Brain microvascular endothelial cell (primary cell): Measurements from ENCODE around the gene ZNF326.
A peak's percentile ranks its signal among the peaks of the same experiment; 100 is the strongest.
"Not testable (repeated sequence)": the region's sequence is repeated elsewhere in the genome, so short reads cannot be mapped to it uniquely, and the experiment has no call there.

Experiments
- DNase-seq: peaks from one replicate; pipeline ENCODE4 v3.0.0-alpha.2; 2020
- H3K27ac ChIP-seq: fragments of 250-450 bp; sonication (Bioruptor Pico); 2 replicates; pipeline ENCODE4 v1.5.1; 2020; ENCODE audit warnings: mild to moderate bottlenecking, moderate library complexity
- H3K27me3 ChIP-seq: fragments of 250-450 bp; sonication (Bioruptor Pico); replicated peaks from 2 replicates; pipeline ENCODE4 v1.5.1; 2020; ENCODE audit warnings: mild to moderate bottlenecking
- H3K36me3 ChIP-seq: fragments of 250-450 bp; sonication (Bioruptor Pico); replicated peaks from 2 replicates; pipeline ENCODE4 v1.5.1; 2020; ENCODE audit warnings: mild to moderate bottlenecking
- H3K4me3 ChIP-seq: 2 replicates; pipeline ENCODE4 v1.5.1; 2011; ENCODE audit warnings: low read depth, mild to moderate bottlenecking, control low read depth, low read length, moderate library complexity
- CTCF ChIP-seq: IDR thresholded peaks from 2 replicates; pipeline ENCODE4 v1.5.1; 2011; ENCODE audit warnings: low read depth, mild to moderate bottlenecking, moderate library complexity, low read length, control low read depth, inconsistent platforms; ENCODE audit errors: missing control alignments
- in situ Hi-C: cut with HindIII; loops from 2 replicates; pipeline ENCODE4 v1.10.0; 2017; ENCODE audit warnings: low sequenced_read_pairs, low pct_ligation_motif_present

Gene ZNF326

GRCh38 chr1:89980605-89981004 lies 14.3 kb upstream of the ZNF326 start:
- no peaks in the 10 kb centered on the region for H3K27me3 ChIP-seq
- in situ Hi-C loops: loop anchor here (25.0 kb wide), 1 partner anchor 168 kb away; the partner anchor contains the start of gene LRRC8D
- TF ChIP-seq CTCF: no peak
- H3K4me3 ChIP-seq: no peak overlapping the region
- no peaks in the 10 kb centered on the region for H3K36me3 ChIP-seq
- DNase-seq: no peak
- no peak overlapping the region for H3K27ac ChIP-seq

GRCh38 chr1:89982846-89983245 lies 12.1 kb upstream of the ZNF326 start:
- in situ Hi-C loops: loop anchor here (25.0 kb wide), 1 partner anchor 171 kb away; the partner anchor contains the start of gene LRRC8D
- H3K27ac ChIP-seq, DNase-seq, H3K27me3 ChIP-seq, H3K36me3 ChIP-seq, H3K4me3 ChIP-seq: not testable (repeated sequence)

- H3K27ac ChIP-seq, H3K4me3 ChIP-seq, H3K27me3 ChIP-seq, H3K36me3 ChIP-seq, DNase-seq: not testable (repeated sequence)
- in situ Hi-C loops: loop anchor here (25.0 kb wide), 1 partner anchor 172 kb away; the partner anchor contains the start of gene LRRC8D
Observed at GRCh38 chr1:89984564-89985116, 10.3 kb upstream of the ZNF326 start.

GRCh38 chr1:89986020-89986419 lies 8.9 kb upstream of the ZNF326 start:
- Histone ChIP-seq H3K4me3 (no peak overlapping the region), H3K27me3 (no peaks in the 10 kb centered on the region), H3K36me3 (no peaks in the 10 kb centered on the region), H3K27ac (no peak overlapping the region)
- TF ChIP-seq CTCF: no peak
- DNase-seq: no peak
- in situ Hi-C loops: loop anchor here (25.0 kb wide), 1 partner anchor 174 kb away; the partner anchor contains the start of gene LRRC8D

- DNase-seq: peak; percentile 69
- in situ Hi-C loops: loop anchor here (25.0 kb wide), 1 partner anchor 175 kb away; the partner anchor contains the start of gene LRRC8D
- H3K36me3 ChIP-seq: no peaks in the 10 kb centered on the region
- no peak overlapping the region for H3K4me3 ChIP-seq
- peak; percentile 79 for TF ChIP-seq CTCF
- H3K27ac ChIP-seq: no peak overlapping the region
- H3K27me3 ChIP-seq: no peaks in the 10 kb centered on the region
Observed at GRCh38 chr1:89987159-89987819, 7.6 kb upstream of the ZNF326 start.

- no peak for TF ChIP-seq CTCF
- in situ Hi-C loops: loop anchor here (25.0 kb wide), 1 partner anchor 177 kb away; the partner anchor contains the start of gene LRRC8D
- no peaks in the 10 kb centered on the region for H3K27me3 ChIP-seq
Observed at GRCh38 chr1:89989099-89989498, 5.8 kb upstream of the ZNF326 start.

More at GRCh38 chr1:89989099-89989498, 5.8 kb upstream of the ZNF326 start:
- no peak overlapping the region for H3K4me3 ChIP-seq
- H3K36me3 ChIP-seq: no peaks in the 10 kb centered on the region
- DNase-seq: no peak
- no peak overlapping the region for H3K27ac ChIP-seq
